HUES64 (cell line): Measurements from ENCODE around the gene VAMP8.

Experiments used
- H3K27ac ChIP-seq: 2 replicates; pipeline ENCODE4 v1.7.0; 2013; ENCODE audit warnings: low read depth, low read length, inconsistent platforms
- H3K27me3 ChIP-seq: 2 replicates; pipeline ENCODE4 v1.6.1; 2013; ENCODE audit warnings: mild to moderate bottlenecking, low read length; ENCODE audit not compliant: insufficient read depth
- H3K36me3 ChIP-seq: 2 replicates; pipeline ENCODE4 v1.6.1; 2013; ENCODE audit warnings: mild to moderate bottlenecking, low read length; ENCODE audit not compliant: insufficient read depth
- H3K4me1 ChIP-seq: 2 replicates; pipeline ENCODE4 v1.6.1; 2013; ENCODE audit warnings: mild to moderate bottlenecking, low read length, moderate library complexity; ENCODE audit not compliant: insufficient read depth
- H3K4me3 ChIP-seq: 2 replicates; pipeline ENCODE4 v1.5.1; 2013; ENCODE audit warnings: mild to moderate bottlenecking, low read length, moderate library complexity
- H3K9ac ChIP-seq: 2 replicates; pipeline ENCODE4 v1.6.1; 2013; ENCODE audit warnings: mild to moderate bottlenecking, low read depth, low read length
- H3K9me3 ChIP-seq: 2 replicates; pipeline ENCODE4 v1.6.1; 2013; ENCODE audit warnings: low read depth, low read length; ENCODE audit not compliant: insufficient read depth
- WGBS: fragments of 150-250, 120-280 bp; methylation state at CpG from one replicate; pipeline ENCODE4 v1.1.7; 2013; ENCODE audit warnings: missing lambda C conversion rate; 5-methylcytosine and 5-hydroxymethylcytosine counted together

VAMP8 gene

DNA sequence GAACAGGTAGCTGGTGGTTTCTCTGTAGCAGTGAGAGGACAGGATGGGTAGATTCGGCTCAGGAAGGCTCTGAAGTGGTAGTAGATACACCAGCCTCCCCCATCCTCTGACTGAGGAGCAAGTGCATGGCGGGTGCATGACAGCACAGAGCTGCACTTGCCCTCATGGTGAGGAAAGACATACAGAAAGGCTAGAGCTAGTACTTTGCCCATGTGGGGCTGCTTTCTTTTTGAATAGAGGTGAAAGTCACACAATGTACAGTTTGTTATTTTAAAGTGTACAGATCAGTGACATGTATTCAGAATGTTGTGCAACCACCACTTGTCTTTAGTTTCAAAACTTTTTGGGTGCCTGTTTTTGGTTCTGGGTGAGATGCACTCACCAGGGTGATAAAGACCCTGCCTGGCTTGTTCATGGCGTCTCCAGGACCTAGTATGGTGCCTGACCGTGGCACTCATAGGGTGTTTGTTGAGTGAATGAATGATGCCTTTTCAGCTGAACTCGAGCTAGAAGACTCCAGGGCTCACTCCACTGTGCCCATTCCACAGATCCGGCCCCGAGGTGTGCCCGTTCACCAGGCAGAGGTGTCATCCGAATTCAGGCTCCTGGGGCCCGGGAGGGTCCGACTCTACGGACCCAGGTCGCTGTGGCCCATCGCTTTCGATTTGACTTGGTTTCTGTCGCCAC, 6.4 kb downstream of the VAMP8 start:
- WGBS: 92% methylated on average over 16 of the region's 16 CpGs
- no peaks in the 10 kb centered on the region for H3K36me3 ChIP-seq
- peaks cover 49% of the 10 kb centered on the region for H3K27me3 ChIP-seq
- H3K9me3 ChIP-seq: no peaks in the 10 kb centered on the region
- peak overlapping the region; percentile 54 for H3K4me3 ChIP-seq
- H3K9ac ChIP-seq: no peak overlapping the region
- no peak overlapping the region for H3K27ac ChIP-seq
- H3K4me1 ChIP-seq: peaks cover 24% of the 10 kb centered on the region

DNA sequence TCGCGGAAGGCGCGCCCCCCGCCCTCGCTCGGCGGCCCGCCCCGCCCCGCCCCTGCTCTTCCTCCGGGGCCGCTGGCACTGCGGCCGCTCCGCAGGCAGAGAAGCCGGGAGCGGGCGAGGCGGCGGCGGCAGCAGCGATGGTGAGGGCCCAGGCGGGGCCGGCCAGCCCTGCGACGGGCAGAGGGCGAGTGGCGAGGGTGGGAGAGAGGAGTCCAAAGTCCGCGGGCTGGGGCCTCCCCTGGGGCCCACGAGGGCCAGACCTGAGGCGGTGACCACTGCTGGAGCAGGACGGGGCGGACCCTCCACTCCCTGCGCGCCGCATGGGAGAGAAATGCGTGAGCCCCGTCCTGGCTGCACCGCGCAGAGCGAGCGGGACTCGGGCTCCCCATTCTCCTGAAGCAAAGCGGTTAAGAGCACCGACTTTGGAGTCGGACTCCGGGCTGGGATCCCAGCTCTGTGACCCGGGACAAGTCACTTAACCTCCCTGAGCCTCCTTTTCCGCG, 7.0 kb downstream of the VAMP8 start, which contains the start of gene VAMP5:
VAMP5 (plus strand) TSS at position 78 of the 503 bp plus-strand sequence; CDS start at position 138, 60 bp downstream.
- H3K27me3 ChIP-seq: peaks cover 49% of the 10 kb centered on the region
- H3K9me3 ChIP-seq: no peaks in the 10 kb centered on the region
- H3K4me3 ChIP-seq: peak within 1 kb of the TSS; percentile 54
- peak within 1 kb of the TSS; percentile 47; the same call in 1 of the 2 replicates for H3K9ac ChIP-seq
- no peaks in the 10 kb centered on the region for H3K36me3 ChIP-seq
- H3K4me1 ChIP-seq: peaks cover 18% of the 10 kb centered on the region
- 92% methylated on average over 52 of the region's 52 CpGs for WGBS
- no peak within 1 kb of the TSS for H3K27ac ChIP-seq

DNA sequence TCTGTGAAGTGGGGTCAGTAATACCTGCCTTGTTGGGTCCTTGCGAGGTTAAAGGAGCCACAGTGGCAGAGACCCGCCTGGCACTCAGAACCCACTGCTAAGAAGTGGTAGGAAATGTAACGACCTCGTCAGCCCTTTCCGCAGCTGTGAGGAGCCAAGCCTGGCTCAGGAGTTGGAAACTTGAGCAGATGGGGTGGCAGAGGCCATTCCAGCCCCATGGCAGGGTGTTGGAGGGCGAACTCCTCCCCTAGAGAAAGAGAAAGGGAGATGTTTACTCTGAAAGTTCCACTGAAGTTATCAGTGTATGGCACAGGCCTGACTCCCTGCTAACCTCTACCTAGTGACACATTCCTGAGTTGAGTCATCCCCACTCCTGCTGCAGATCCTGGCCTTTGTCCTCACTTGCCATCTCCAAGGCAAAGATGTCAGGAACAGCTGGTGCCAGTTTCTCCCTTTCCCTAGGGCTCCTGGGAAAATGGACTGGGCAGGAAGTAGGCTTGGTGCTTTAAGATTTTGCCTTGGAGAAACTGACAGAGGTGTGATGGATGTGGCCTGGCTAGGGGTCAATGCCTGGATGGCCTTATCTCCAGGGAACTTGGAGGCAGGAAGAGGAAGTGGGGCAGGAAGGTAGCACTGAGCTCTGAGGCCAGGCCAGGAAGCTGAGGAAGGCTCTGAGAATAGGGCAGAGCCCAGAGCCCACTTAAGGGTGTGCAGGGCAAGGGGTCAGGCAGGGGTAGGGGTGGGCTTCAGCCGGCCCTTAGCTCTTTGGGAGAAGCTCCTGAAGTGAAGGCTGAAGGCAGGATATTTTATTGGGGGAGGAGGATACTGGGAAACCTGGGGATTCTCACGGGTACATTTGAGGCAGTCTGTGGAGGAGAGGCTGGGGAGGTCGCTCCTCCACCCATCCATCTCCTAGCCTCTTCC, 7.7 kb downstream of the VAMP8 start:
- Histone ChIP-seq H3K27ac (no peak overlapping the region), H3K36me3 (no peaks in the 10 kb centered on the region), H3K4me3 (peak overlapping the region; percentile 54)

DNA sequence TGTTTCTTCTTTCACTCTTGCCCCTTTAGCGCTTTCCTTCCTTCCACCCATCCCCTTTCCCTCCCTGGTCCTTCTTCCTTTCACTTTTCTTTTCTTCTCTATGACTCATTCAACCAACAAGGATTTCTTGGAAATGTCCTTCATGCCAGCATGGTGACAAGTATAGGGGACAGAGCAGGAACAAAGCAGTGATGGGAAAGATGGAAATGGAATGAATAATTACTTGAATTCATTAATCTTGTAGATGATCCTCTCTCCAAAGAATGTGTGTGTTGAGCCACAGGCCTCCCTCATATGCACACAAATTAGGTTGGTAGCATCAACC, 8.4 kb downstream of the VAMP8 start:
- no peak overlapping the region for H3K9ac ChIP-seq
- WGBS: 79% methylated on average over 1 of the region's 1 CpG
- H3K4me3 ChIP-seq: no peak overlapping the region
- H3K27me3 ChIP-seq: peaks cover 56% of the 10 kb centered on the region
- H3K36me3 ChIP-seq: no peaks in the 10 kb centered on the region
- peaks cover 11% of the 10 kb centered on the region for H3K4me1 ChIP-seq
- no peaks in the 10 kb centered on the region for H3K9me3 ChIP-seq
- no peak overlapping the region for H3K27ac ChIP-seq

More for the DNA sequence above, 7.7 kb downstream of the VAMP8 start:
- WGBS: 81% methylated on average over 9 of the region's 9 CpGs
- H3K9me3 ChIP-seq: no peaks in the 10 kb centered on the region
- H3K27me3 ChIP-seq: peaks cover 52% of the 10 kb centered on the region
- peak overlapping the region; percentile 47; the same call in 1 of the 2 replicates for H3K9ac ChIP-seq
- peaks cover 13% of the 10 kb centered on the region for H3K4me1 ChIP-seq

DNA sequence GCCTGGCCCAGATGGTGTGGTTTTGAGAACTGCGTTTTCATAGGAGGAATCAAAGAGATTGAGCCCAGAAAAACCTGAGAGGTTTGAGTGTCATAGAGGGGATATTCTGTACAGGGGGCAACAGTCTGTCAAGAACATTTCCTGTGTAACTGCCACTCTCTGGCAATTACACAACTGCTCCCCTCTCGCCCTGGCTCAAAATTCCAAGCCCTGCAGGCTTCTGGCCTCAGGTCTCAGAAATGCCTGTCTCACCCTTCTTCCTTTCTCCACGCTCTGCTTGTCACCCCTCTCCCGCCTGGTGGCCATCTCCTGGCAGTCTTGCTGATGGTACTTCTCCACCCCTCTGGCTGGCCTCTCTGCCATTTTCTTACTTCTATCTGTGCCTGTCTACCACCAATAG, 10.8 kb downstream of the VAMP8 start:
- Histone ChIP-seq H3K27me3 (peaks cover 38% of the 10 kb centered on the region), H3K4me1 (peaks cover 11% of the 10 kb centered on the region), H3K9me3 (no peaks in the 10 kb centered on the region), H3K9ac (no peak overlapping the region), H3K4me3 (no peak overlapping the region), H3K27ac (no peak overlapping the region), H3K36me3 (no peaks in the 10 kb centered on the region)
- 69% methylated on average over 4 of the region's 4 CpGs for WGBS

DNA sequence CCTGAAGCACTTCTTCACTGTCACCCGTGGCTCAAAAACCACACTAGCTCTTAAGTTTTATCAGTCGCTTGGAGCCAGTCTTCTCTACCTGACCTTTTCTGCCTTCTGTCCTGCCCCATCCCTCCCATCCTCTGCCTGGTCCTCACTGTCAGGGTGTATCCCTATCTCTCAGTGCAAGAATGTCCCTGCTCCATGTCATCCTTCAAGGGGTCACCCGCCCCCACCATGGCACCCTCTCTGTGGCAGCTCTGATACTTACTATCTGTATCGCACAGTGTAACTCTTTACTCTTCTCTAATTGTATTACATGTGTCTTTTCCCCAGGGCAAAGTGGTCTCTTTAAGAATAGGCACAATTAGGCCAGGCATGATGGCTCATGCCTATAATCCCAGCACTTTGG, 11.3 kb downstream of the VAMP8 start:
- peaks cover 11% of the 10 kb centered on the region for H3K4me1 ChIP-seq
- no peaks in the 10 kb centered on the region for H3K9me3 ChIP-seq
- 87% methylated on average over 4 of the region's 4 CpGs for WGBS
- H3K9ac ChIP-seq: no peak overlapping the region
- no peak overlapping the region for H3K4me3 ChIP-seq
- no peak overlapping the region for H3K27ac ChIP-seq
- peaks cover 34% of the 10 kb centered on the region for H3K27me3 ChIP-seq
- H3K36me3 ChIP-seq: no peaks in the 10 kb centered on the region

DNA sequence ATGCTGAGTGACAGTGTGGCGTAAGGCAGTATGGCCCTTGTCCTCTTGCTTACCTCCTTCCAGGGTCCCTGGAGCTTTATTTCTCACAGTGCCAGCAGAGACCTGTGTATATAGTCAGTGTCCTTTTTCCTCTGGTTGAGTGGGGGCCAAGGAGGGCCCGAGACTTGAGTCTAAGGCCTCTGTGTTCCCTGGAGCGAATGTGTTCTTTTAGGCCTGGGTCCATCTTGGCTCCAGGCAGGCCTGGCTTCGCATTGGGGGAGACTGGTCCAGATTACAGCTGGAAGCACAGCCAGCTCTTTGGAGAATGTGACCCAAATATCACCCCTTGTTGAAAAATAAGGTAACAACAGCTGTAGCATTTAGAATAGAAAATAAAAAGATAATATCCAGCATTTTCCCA, 11.8 kb downstream of the VAMP8 start:
- Histone ChIP-seq H3K9ac (no peak overlapping the region), H3K4me1 (peaks cover 11% of the 10 kb centered on the region), H3K27ac (no peak overlapping the region)

DNA sequence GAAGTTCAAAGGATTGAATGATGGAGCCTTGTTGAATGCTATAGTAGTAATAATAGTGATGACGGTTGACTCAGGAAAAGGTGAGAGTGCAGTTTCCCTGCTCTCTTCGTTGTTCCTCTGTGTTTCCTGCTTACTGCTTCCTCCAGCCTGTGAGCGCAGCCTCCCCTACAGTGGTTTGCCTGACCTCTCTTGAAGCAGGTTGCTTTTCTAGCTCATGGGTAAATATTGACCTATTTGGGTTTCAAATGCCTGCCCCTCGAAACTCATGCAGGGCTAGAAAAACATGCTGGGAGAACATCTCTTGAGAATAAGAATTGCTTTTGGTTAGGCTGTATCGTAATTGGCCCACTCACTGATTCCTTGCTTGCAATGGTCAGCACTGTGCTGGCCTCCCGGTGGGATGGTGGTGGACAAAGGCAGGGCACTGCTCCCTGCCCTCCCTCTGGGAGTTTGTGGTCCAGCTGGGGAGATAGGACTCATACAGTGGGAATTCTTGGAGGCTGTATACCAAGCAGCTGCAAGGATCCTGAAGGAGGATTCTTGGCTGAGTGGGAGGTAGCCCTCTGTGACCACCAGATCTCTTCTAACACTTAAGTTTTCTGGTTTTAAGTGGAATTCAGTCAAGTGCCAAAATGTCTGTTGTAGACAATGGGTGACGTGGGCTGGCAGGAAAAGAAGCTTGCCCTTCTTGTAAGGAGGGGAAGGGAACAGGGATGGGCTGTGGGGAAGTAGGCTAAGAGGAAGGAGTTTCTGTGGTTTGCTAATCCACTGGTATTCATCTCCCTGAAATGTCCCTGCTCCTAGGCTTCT, 12.8 kb downstream of the VAMP8 start:
- H3K9ac ChIP-seq: no peak overlapping the region
- no peak overlapping the region; the same call in 1 of the 2 replicates for H3K27ac ChIP-seq
- no peaks in the 10 kb centered on the region for H3K36me3 ChIP-seq
- H3K27me3 ChIP-seq: peaks cover 19% of the 10 kb centered on the region
- H3K4me1 ChIP-seq: peaks cover 4% of the 10 kb centered on the region
- 75% methylated on average over 7 of the region's 7 CpGs for WGBS
- no peak overlapping the region for H3K4me3 ChIP-seq
- H3K9me3 ChIP-seq: no peaks in the 10 kb centered on the region

More for the DNA sequence above, 11.8 kb downstream of the VAMP8 start:
- WGBS: 92% methylated on average over 4 of the region's 4 CpGs
- no peak overlapping the region for H3K4me3 ChIP-seq
- H3K36me3 ChIP-seq: no peaks in the 10 kb centered on the region
- peaks cover 29% of the 10 kb centered on the region for H3K27me3 ChIP-seq
- no peaks in the 10 kb centered on the region for H3K9me3 ChIP-seq

DNA sequence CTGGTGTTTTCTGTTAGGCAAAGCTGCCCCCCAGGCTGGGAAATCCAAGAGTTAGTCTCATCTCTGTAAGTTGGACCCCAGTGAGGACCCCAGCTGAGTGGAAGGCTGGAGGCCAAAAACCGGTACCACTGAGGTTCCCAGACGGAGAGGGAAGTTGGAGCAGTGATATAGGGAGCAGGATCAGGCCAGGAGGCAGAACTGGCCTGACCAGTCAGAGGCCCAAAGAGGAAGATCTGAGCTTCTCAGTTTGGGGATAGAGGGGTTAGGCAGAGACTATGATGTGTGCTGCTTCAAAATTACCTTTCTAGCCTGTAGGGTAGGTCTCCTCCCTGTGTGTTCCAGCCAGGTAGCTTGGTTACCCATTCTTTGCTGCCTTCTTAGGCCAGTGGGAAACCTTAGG, 13.6 kb downstream of the VAMP8 start:
- no peaks in the 10 kb centered on the region for H3K9me3 ChIP-seq
- no peak overlapping the region for H3K9ac ChIP-seq
- peaks cover 11% of the 10 kb centered on the region for H3K27me3 ChIP-seq
- no peaks in the 10 kb centered on the region for H3K36me3 ChIP-seq
- H3K27ac ChIP-seq: no peak overlapping the region
- H3K4me3 ChIP-seq: no peak overlapping the region
- 86% methylated on average over 2 of the region's 2 CpGs for WGBS
- no peaks in the 10 kb centered on the region; the same call in 1 of the 2 replicates for H3K4me1 ChIP-seq

DNA sequence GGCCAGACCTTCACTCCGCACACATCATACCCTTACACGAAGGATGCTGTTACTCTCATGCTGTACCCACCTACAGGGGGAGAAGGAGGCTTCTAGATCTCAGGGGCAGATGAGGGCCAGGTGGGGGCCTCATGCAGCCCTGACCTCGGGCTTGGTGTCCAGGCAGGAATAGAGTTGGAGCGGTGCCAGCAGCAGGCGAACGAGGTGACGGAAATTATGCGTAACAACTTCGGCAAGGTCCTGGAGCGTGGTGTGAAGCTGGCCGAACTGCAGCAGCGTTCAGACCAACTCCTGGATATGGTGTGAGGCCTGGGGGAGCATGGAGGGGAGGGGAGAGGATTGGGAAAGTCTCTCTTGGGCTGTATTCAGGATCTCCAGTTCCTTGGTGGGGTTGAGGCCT, 14.2 kb downstream of the VAMP8 start:
- H3K9ac ChIP-seq: no peak overlapping the region
- no peak overlapping the region for H3K27ac ChIP-seq
- no peak overlapping the region for H3K4me3 ChIP-seq
- peaks cover 7% of the 10 kb centered on the region; the same call in 1 of the 2 replicates for H3K27me3 ChIP-seq
- no peaks in the 10 kb centered on the region for H3K9me3 ChIP-seq
- H3K36me3 ChIP-seq: peaks cover under 1% of the 10 kb centered on the region; the same call in 1 of the 2 replicates
- H3K4me1 ChIP-seq: no peaks in the 10 kb centered on the region; the same call in 1 of the 2 replicates
- 87% methylated on average over 11 of the region's 12 CpGs for WGBS
